Pancreas (tissue), 10 donors: ENCODE measurements around the gene KCNK7. TPM values are rescaled to one million over a fixed set of nuclear protein-coding genes. Genes with fewer than 3 reads are reported as not detected.
A peak's percentile ranks its signal among the peaks of the same experiment; 100 is the strongest.

Source experiments
- ATAC-seq, 4 donors: fragments of 200-7000 bp; cut with Tn5 transposase; one replicate each; pipeline versions ENCODE4 v1.8.0 to v1.9.1; 2020; ENCODE audit warnings: mild to moderate bottlenecking in 4 of 4, moderate library complexity in 4 of 4
- DNase-seq, 6 donors: peaks; one replicate each; pipeline ENCODE4 v3.0.0-alpha.2; 2020
- FAIRE-seq: peaks from 2 replicates; lab custom pipeline; 2012; peaks lifted over from hg19 to GRCh38; lab: Jason Lieb, UNC
- H3K27ac ChIP-seq, 4 donors: fragments of 200-600 bp; sonication (generic); 1 replicate in 3 of 4; 2 replicates in 1 of 4; pipeline versions ENCODE4 v1.5.0 to v1.8.0; 2020
- H3K27me3 ChIP-seq, 4 donors: fragments of 200-600 bp; one replicate each; pipeline ENCODE4 v1.8.0; 2021
- H3K36me3 ChIP-seq, 3 donors: fragments of 200-600 bp; sonication (generic) in 1 of 3; one replicate each; pipeline versions ENCODE4 v1.5.0 to v1.8.0; 2020 to 2021
- H3K4me1 ChIP-seq, 3 donors: fragments of 200-600 bp; one replicate each; pipeline ENCODE4 v1.8.0; 2021
- H3K4me3 ChIP-seq, 4 donors: fragments of 200-600 bp; sonication (generic) in 2 of 4; one replicate each; pipeline versions ENCODE4 v1.5.0 to v1.8.0; 2020 to 2021
- H3K9me3 ChIP-seq, 4 donors: fragments of 200-600 bp; one replicate each; pipeline ENCODE4 v1.8.0; 2021
- WGBS, 2 donors: extraction: QIAGEN DNeasy Blood & Tissue Kit; methylation state at CpG; one replicate each; pipeline ENCODE4 v1.1.7; 2013; 5-methylcytosine and 5-hydroxymethylcytosine counted together
- intact Hi-C, 3 donors: fragments of 100-400 bp; cut with DNase I; formaldehyde crosslinking; loops; one replicate each; pipeline versions ENCODE4 v1.11.1 to v1.14.2; 2022
- polyA plus RNA-seq, 2 donors: library from polyadenylated mRNA; stranded (reverse); fragments of 200-250 nt; gene quantifications; one replicate each; pipeline ENCODE4 v1.2.3, GENCODE V29; 2013
- total RNA-seq, 6 donors: library from RNA; stranded (reverse); fragmentation: NEBNext Ultra II Directional in 4 of 6; extraction: Animal tissue kit (Norgen Biotek cat#: 25700) in 4 of 6; gene quantifications; one replicate each; pipeline versions ENCODE4 v1.2.1 to v1.2.4, GENCODE V29; 2021 to 2023
- TF ChIP-seq, protein P1 (sequence below), 4 donors: fragments of 200-600 bp; sonication (generic) in 3 of 4; IDR thresholded peaks; one replicate each; pipeline versions ENCODE4 v1.5.0 to v1.8.0; 2021; ENCODE audit warnings: antibody characterized with exemption in 4 of 4
- donor health status: healthy with polysubstance abuse.
- donor health status: DM: no; HTN: no; CAD: no; lungs with moderate emphysema.
- donor health status: DM: no; HTN: no; CAD: no.
- donor health status: control.
- donor health status: control.
- donor health status: Bipolar disorder and iron deficiency.
- donor health status: DM: yes; HTN: yes; CAD: no.
- donor health status: DM: no; HTN: no; CAD: no.
- donor health status: DM: no; HTN: no; CAD: no.
- donor health status: DM: yes; HTN: yes; CAD: no.

KCNK7 gene
- total and polyA plus RNA-seq, 8 donors: 0.19 to 1.6 (median 0.84) TPM; not detected in 3

DNA sequence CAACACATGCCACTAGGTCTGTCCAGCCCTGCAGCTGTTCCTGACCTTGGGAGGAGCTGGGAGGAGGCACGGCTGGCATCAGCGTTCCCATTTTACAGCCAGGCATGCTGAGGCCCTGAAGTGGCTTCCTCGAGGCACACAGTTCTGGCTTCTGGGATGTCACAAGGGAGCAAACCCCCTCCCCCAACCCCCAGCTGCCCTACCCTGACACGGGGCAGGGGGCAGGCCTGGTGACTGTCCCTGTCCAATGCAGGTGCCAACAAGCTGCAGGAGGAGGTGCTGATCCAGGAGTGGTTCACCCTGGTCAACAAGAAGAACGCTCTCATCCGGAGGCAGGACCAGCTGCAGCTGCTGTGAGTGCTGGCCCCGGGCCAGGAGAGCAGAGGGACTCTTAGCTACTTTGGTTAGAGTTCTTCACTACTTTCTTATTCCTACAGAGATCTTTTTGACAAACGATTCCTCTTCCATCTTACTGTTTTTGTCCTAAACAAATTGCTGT lies 5.3 kb downstream of the KCNK7 start:
- 45 to 57% methylated on average over 8 of the region's 8 CpGs for WGBS, 2 donors
- no peaks in the 10 kb centered on the region for H3K9me3 ChIP-seq
- no peaks in the 10 kb centered on the region for H3K36me3 ChIP-seq
- H3K4me3 ChIP-seq: no peak overlapping the region
- DNase-seq: peak in 2 of 6 donors; percentile 41 to 62
- intact Hi-C loops: no loop called here
- H3K27me3 ChIP-seq: no peaks in the 10 kb centered on the region
- no peak overlapping the region for H3K27ac ChIP-seq
- TF ChIP-seq, protein P1, sequence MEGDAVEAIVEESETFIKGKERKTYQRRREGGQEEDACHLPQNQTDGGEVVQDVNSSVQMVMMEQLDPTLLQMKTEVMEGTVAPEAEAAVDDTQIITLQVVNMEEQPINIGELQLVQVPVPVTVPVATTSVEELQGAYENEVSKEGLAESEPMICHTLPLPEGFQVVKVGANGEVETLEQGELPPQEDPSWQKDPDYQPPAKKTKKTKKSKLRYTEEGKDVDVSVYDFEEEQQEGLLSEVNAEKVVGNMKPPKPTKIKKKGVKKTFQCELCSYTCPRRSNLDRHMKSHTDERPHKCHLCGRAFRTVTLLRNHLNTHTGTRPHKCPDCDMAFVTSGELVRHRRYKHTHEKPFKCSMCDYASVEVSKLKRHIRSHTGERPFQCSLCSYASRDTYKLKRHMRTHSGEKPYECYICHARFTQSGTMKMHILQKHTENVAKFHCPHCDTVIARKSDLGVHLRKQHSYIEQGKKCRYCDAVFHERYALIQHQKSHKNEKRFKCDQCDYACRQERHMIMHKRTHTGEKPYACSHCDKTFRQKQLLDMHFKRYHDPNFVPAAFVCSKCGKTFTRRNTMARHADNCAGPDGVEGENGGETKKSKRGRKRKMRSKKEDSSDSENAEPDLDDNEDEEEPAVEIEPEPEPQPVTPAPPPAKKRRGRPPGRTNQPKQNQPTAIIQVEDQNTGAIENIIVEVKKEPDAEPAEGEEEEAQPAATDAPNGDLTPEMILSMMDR (IDR thresholded peaks at IDR 0.05): no peak
- no peak for ATAC-seq
- no peaks in the 10 kb centered on the region for H3K4me1 ChIP-seq
- FAIRE-seq: no peak

DNA sequence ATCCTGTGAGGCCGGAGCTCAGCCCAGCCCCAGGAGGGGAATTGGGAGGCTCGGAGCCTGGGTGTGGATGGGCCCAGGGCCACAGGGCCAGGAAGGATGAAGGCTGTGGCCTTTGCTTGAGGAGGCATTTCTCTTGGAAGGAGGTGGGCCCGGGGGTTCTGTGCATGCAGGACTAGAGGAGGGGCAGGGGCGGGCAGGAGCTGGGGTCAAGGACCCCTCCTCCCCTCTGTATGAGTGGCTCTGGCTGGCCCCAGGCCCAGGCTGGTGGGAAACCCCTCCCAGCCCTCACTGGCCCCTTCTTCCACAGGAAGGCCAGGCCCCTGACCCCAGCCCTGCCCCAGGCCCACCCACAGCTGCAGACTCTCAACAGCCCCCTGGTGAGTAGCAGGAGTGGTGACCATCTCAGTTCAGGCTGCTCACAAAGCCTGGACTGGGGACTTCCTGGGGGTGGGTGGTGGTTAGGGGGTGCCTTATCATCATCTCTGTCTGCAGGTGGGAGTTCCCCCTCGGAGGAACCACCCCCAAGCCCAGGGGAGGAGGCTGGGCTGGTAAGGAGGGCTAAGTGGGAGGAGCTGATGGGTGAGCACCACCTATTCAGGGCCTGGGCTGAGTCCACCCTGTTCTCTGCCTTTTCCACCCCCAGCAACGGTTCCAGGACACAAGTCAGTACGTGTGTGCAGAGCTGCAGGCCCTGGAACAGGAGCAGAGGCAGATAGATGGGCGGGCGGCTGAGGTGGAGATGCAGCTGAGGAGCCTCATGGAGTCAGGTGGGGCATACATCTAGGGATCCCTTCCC lies 6.0 kb downstream of the KCNK7 start:
- ATAC-seq: no peak
- peak in 2 of 6 donors; percentile 34 to 73 for DNase-seq
- Histone ChIP-seq H3K27me3 (no peaks in the 10 kb centered on the region), H3K4me1 (no peaks in the 10 kb centered on the region), H3K4me3 (no peak overlapping the region), H3K9me3 (no peaks in the 10 kb centered on the region), H3K36me3 (no peaks in the 10 kb centered on the region), H3K27ac (no peak overlapping the region)
- no peak for FAIRE-seq
- 84 to 85% methylated on average over 9 of the region's 9 CpGs for WGBS, 2 donors
- intact Hi-C loops: loop anchor here in 1 of 3 donors (10.0 kb wide), 1 partner anchor 55 kb away; no protein-coding TSS in a partner anchor
- TF ChIP-seq, protein P1 (IDR thresholded peaks at IDR 0.05): no peak

DNA sequence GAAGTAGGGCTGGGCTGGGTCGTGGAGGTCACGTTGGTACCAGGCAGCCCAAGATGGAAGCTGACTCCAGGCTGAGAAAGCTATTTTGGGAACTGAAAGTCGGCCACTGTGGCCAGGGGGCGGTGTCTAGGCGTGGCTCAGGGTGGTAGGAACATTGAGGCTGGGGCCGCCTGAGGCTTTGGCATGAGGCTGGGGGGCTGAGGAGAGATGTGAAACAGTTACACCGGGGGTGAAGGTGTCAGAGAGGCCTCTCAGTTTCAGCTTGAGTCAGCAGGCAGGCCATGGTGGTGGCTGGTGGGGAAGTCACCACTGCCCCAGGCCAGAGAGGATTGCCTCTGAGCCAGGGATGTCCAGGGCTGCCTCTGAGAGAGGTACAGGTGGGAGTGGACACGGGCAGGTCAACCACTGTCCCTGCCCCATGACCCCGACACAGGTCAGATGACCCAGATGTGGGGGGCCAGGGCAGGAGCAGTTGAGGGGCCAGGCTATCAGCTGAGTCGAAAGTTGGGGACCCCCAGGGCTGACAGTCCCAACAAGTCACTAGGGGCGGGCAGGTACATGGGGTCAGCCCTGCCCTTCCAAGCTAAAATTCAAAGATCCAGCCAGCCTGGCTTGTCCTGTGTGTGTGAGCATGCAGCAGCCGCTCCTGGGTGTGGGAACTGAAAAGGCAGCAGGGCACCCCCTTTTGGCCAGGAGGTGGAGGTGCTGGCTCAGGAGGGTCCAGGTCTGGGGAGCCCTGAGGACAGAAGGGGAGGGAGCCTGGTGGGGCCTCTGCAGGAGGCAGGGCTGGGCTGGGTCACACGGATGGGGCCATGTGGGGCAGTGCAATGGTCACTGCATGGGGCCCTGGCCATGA lies 7.2 kb downstream of the KCNK7 start:
- intact Hi-C loops: loop anchor here in 1 of 3 donors (10.0 kb wide), 1 partner anchor 54 kb away; no protein-coding TSS in a partner anchor
- no peak overlapping the region for H3K4me3 ChIP-seq
- H3K27me3 ChIP-seq: no peaks in the 10 kb centered on the region
- TF ChIP-seq, protein P1 (IDR thresholded peaks at IDR 0.05): peak in 3 of 4 donors; percentile 14 to 50 (median 50)
- H3K4me1 ChIP-seq: no peaks in the 10 kb centered on the region
- no peak overlapping the region for H3K27ac ChIP-seq
- no peak for FAIRE-seq
- 51 to 63% methylated on average over 13 of the region's 13 CpGs for WGBS, 2 donors
- peak; percentile 35 to 74 (median 69) for ATAC-seq
- DNase-seq: peak in 4 of 6 donors; percentile 64 to 82 (median 70)
- no peaks in the 10 kb centered on the region for H3K36me3 ChIP-seq
- H3K9me3 ChIP-seq: no peaks in the 10 kb centered on the region

DNA sequence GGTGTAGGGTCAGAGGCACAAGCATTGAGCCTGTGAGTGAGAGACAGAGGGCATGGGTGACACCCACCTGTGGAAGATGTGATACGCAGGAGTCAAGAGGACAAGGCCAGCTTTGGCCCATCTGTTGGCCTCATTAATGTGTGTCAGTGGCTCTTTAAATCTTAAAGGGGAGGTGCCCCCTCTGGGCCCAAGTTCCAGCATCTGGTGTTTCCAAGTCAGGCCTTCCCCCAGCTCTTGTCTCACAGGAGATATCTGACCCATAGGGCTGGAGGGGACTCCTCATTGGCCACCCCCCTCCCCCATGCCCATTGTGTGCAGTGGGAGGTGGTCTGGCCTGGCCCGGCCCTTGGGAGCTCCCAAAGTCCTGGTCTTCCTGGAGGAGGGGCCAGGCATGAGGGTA lies 8.9 kb downstream of the KCNK7 start:
- H3K36me3 ChIP-seq: no peaks in the 10 kb centered on the region
- WGBS, 2 donors: 76 to 85% methylated on average over 2 of the region's 2 CpGs
- no peaks in the 10 kb centered on the region for H3K9me3 ChIP-seq
- intact Hi-C loops: loop anchor here in 1 of 3 donors (10.0 kb wide), 1 partner anchor 52 kb away; no protein-coding TSS in a partner anchor
- DNase-seq (no peak), FAIRE-seq (no peak), ATAC-seq (no peak)
- H3K27ac ChIP-seq: no peak overlapping the region
- no peaks in the 10 kb centered on the region for H3K4me1 ChIP-seq
- TF ChIP-seq, protein P1 (IDR thresholded peaks at IDR 0.05): no peak
- H3K4me3 ChIP-seq: no peak overlapping the region
- no peaks in the 10 kb centered on the region for H3K27me3 ChIP-seq
